HEK293 (cell line): ENCODE measurements around the gene POU2AF3.

Experiments used
- CTCF ChIP-seq: fragments of 450-650 bp; formaldehyde crosslinking; IDR thresholded peaks from 2 replicates; pipeline ENCODE4 v1.5.1; 2016; ENCODE audit warnings: missing biosample characterization, missing genetic modification characterization
- HOXA7 ChIP-seq: sonication (generic); formaldehyde crosslinking; IDR thresholded peaks from 2 replicates; pipeline ENCODE4 v1.8.1; 2022; ENCODE audit warnings: missing genetic modification reagents, borderline replicate concordance
- REST ChIP-seq: fragments of 450-650 bp; formaldehyde crosslinking; IDR thresholded peaks from 2 replicates; pipeline ENCODE4 v1.5.1; 2016; ENCODE audit warnings: missing biosample characterization, missing genetic modification characterization
- TCF7L2 ChIP-seq: IDR thresholded peaks from 2 replicates; pipeline ENCODE4 v1.6.1; 2011; ENCODE audit warnings: low read depth, mild to moderate bottlenecking, inconsistent platforms, low read length, moderate library complexity, borderline replicate concordance
- ZBTB20 ChIP-seq: fragments of 450-650 bp; formaldehyde crosslinking; IDR thresholded peaks from 2 replicates; pipeline ENCODE4 v1.5.1; 2016; ENCODE audit warnings: missing biosample characterization, missing genetic modification characterization
- ZBTB7A ChIP-seq: fragments of 450-650 bp; formaldehyde crosslinking; IDR thresholded peaks from 2 replicates; pipeline ENCODE4 v1.5.1; 2016; ENCODE audit warnings: low read depth, missing biosample characterization, missing genetic modification characterization
- ZNF416 ChIP-seq: fragments of 450-650 bp; formaldehyde crosslinking; IDR thresholded peaks from 2 replicates; pipeline ENCODE4 v1.5.1; 2016; ENCODE audit warnings: missing biosample characterization, missing genetic modification characterization

GRCh38 chr11:111348147-111348546 lies 49.8 kb downstream of the POU2AF3 start:
- TF ChIP-seq TCF7L2 (no peak), CTCF (tag by site-specific recombination) (no peak), HOXA7 (CRISPR knock-in tag) (no peak), ZBTB20 (tag by site-specific recombination) (no peak), REST (no peak), ZBTB7A (tag by site-specific recombination) (no peak), ZNF416 (tag by site-specific recombination) (no peak)
